Common myeloid progenitor, CD34-positive (primary cell): ENCODE measurements around the gene PMFBP1.

Source experiments
- CTCF ChIA-PET: fragments of 350-600 bp; sonication (Branson Sonifier 250); formaldehyde crosslinking; loops from one replicate; lab custom pipeline; 2021; ENCODE audit warnings: antibody characterized with exemption; lab: Charles Lee
- POLR2A ChIA-PET: fragments of 350-600 bp; sonication (Branson Sonifier 250); formaldehyde crosslinking; loops from one replicate; lab custom pipeline; 2021; ENCODE audit warnings: antibody characterized with exemption; lab: Charles Lee
- DNase-seq, 3 donors: peaks; one replicate each; pipeline versions ENCODE4 v3.0.0 to v3.0.0-alpha.2; 2013
- H3K27ac ChIP-seq, 2 experiments: 1 replicate in 1 of 2; 2 replicates in 1 of 2; pipeline ENCODE4 v1.7.0; 2013; ENCODE audit warnings: inconsistent platforms in 2 of 2, low read length in 2 of 2, mild to moderate bottlenecking in 2 of 2, low read depth in 1 of 2, moderate library complexity in 1 of 2; ENCODE audit not compliant: severe bottlenecking in 2 of 2, insufficient read depth in 1 of 2, poor library complexity in 1 of 2
- H3K27me3 ChIP-seq, 5 experiments: replicated peaks in 2 of 5; 1 replicate in 3 of 5; 2 replicates in 2 of 5; pipeline versions ENCODE4 v1.6.1 to v1.7.0; 2013; ENCODE audit warnings: low read length in 4 of 5, mild to moderate bottlenecking in 2 of 5, moderate library complexity in 2 of 5, inconsistent platforms in 1 of 5; ENCODE audit not compliant: insufficient read depth in 5 of 5, control insufficient read depth in 4 of 5
- H3K36me3 ChIP-seq, 4 experiments: 1 replicate in 2 of 4; 2 replicates in 2 of 4; pipeline versions ENCODE4 v1.6.1 to v1.7.0; 2013; ENCODE audit warnings: low read length in 3 of 4, control low read depth in 1 of 4, mild to moderate bottlenecking in 1 of 4; ENCODE audit not compliant: control insufficient read depth in 4 of 4, insufficient read depth in 4 of 4
- H3K4me1 ChIP-seq, 4 experiments: 1 replicate in 3 of 4; 2 replicates in 1 of 4; pipeline versions ENCODE4 v1.6.1 to v1.7.1; 2013; ENCODE audit warnings: low read length in 3 of 4, mild to moderate bottlenecking in 3 of 4, control low read depth in 1 of 4, inconsistent platforms in 1 of 4, moderate library complexity in 1 of 4; ENCODE audit not compliant: control insufficient read depth in 4 of 4, insufficient read depth in 4 of 4; ENCODE audit errors: control extremely low read depth in 1 of 4
- H3K4me3 ChIP-seq, 7 experiments: 1 replicate in 4 of 7; 2 replicates in 3 of 7; pipeline versions ENCODE4 v1.5.1 to v1.7.0; 2013; ENCODE audit warnings: mild to moderate bottlenecking in 7 of 7, low read length in 6 of 7, moderate library complexity in 6 of 7, inconsistent platforms in 2 of 7, low read depth in 2 of 7, control low read depth in 1 of 7; ENCODE audit not compliant: insufficient read depth in 4 of 7, control insufficient read depth in 1 of 7; ENCODE audit errors: extremely low read depth in 1 of 7
- H3K9me3 ChIP-seq, 5 experiments: 1 replicate in 4 of 5; 2 replicates in 1 of 5; pipeline versions ENCODE4 v1.6.1 to v1.7.1; 2013; ENCODE audit warnings: low read length in 4 of 5, mild to moderate bottlenecking in 2 of 5, inconsistent platforms in 1 of 5, low read depth in 1 of 5, moderate library complexity in 1 of 5; ENCODE audit not compliant: control insufficient read depth in 4 of 5, insufficient read depth in 2 of 5; ENCODE audit errors: control extremely low read depth in 1 of 5
- WGBS: methylation state at CpG from one replicate; pipeline ENCODE4 v1.1.5; 2013; ENCODE audit not compliant: insufficient coverage; 5-methylcytosine and 5-hydroxymethylcytosine counted together

The PMFBP1 gene

DNA sequence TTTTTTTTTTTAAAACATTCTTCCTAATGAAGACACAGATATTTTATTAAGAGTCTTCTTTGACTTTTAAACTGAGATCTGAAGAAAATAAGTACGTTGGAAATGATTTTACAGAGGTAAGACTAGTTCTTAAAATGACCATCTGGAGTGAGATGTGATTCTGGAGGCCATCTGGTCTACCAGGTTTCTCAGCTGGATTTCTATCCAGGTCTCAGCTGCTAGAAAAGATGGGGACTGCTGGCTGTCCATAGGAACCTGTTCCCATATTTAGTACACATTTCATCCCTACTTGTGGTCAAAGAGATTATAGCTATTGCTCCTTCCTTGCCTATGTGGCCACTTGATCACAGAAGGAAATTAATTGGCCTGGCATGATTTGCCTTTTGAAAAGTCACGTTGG lies 12.2 kb downstream of the PMFBP1 start:
- H3K27ac ChIP-seq = no peak overlapping the region
- H3K9me3 ChIP-seq = no peaks in the 10 kb centered on the region
- no peak overlapping the region for H3K4me3 ChIP-seq
- 83% methylated on average over 2 of the region's 2 CpGs for WGBS
- no peak for DNase-seq
- no peaks in the 10 kb centered on the region for H3K36me3 ChIP-seq
- no peaks in the 10 kb centered on the region for H3K27me3 ChIP-seq
- H3K4me1 ChIP-seq = no peaks in the 10 kb centered on the region
- CTCF ChIA-PET = no interaction called here
- POLR2A ChIA-PET = no interaction called here

DNA sequence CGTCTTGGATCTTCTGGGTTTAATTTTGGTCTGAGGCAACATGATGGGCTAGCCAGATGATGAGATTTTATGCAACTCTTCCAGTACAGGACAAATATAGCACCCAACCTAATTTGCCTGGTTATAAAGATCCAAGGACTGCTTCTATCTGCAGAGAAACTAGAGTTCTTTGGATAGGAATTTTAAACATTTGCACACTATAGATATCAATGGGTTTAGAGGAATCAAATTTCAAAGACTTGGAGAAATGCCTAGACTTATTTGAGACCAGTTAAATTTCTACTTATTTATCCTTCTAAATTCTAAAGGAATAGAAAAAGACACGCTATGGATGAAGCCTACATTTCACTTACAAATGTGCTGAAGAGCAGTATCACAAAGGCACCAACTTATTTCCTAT lies 12.6 kb downstream of the PMFBP1 start:
- H3K27me3 ChIP-seq = no peaks in the 10 kb centered on the region
- no peaks in the 10 kb centered on the region for H3K9me3 ChIP-seq
- H3K36me3 ChIP-seq = no peaks in the 10 kb centered on the region
- no peak overlapping the region for H3K4me3 ChIP-seq
- H3K4me1 ChIP-seq = no peaks in the 10 kb centered on the region
- CTCF ChIA-PET = no interaction called here
- no peak for DNase-seq
- POLR2A ChIA-PET = no interaction called here
- H3K27ac ChIP-seq = no peak overlapping the region
- WGBS = no CpG with 5 or more reads among the region's 2 CpGs

DNA sequence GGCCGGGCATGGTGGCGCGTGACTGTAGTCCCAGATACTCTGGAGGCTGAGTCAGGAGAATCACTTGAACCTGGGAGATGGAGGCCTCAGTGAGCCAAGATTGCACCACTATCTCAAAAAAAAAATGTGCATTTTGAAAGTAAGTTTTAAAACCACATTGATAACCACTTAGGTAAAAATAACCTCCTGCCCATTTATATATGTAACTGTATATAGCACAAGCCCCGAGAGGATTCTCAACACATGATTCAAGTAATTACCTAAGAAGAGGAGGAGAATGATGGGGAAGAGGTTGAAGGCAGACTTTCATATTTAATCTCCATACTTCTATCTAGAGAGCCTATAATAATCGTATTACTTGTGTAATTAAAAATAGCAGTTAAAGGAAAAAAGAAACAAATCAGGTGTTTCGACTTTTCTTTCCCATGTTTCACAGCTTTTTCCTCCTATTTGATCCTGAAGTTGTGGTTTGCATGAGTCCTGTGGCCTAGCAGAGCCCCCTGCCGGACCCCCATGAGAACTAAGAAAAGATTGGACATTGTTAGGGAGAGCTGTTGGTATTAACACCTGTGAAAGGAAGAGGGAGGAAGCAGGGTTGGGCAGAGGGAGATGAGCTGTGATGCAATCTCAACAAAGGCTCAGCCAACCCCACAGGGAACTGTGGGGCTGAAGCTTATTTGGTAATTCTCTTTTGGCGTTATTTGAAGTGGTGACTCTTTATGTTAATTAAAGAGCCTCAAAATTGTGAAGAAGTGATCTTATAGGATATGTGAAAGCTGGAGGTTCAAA lies 22.1 kb downstream of the PMFBP1 start:
- H3K27me3 ChIP-seq = no peaks in the 10 kb centered on the region
- no peaks in the 10 kb centered on the region for H3K36me3 ChIP-seq
- H3K4me1 ChIP-seq = no peaks in the 10 kb centered on the region
- H3K9me3 ChIP-seq = peaks cover 0 to 2% (median 0%) of the 10 kb centered on the region in 5 experiments
- ChIA-PET CTCF (no interaction called here), POLR2A (no interaction called here)
- H3K4me3 ChIP-seq = no peak overlapping the region
- H3K27ac ChIP-seq = no peak overlapping the region
- WGBS = 98% methylated on average over 6 of the region's 8 CpGs
- DNase-seq = no peak

DNA sequence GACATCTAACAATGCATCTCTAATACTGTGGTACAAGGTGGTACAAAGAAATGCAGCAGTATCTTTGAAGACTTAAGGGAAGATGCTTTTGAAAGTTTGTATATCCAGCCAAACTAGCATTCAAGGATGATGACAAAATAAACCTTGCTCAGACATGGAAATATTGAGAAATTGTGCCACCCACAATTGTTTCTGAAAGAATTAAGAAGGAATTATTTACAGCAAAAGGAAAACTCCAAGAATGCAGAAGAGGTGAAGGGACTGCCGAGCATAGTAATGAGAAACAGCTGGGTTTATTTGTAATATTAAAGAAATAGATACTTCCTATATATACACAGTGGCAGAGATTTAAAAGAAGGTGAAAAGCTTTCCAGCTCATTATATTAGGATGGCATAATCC lies 29.5 kb downstream of the PMFBP1 start:
- Histone ChIP-seq H3K9me3 (peaks cover 0 to 2% (median 0%) of the 10 kb centered on the region in 5 experiments), H3K4me1 (no peaks in the 10 kb centered on the region), H3K4me3 (no peak overlapping the region), H3K36me3 (peaks cover 0 to 2% (median 0%) of the 10 kb centered on the region in 4 experiments), H3K27ac (no peak overlapping the region), H3K27me3 (no peaks in the 10 kb centered on the region)
- WGBS = no CpG with 5 or more reads among the region's 1 CpG
- POLR2A ChIA-PET = no interaction called here
- DNase-seq = no peak
- CTCF ChIA-PET = interaction anchor here (1.2 to 1.4 kb wide), 2 partner anchors 13 to 324 kb away, joined by 3 read pairs; no protein-coding TSS in a partner anchor

DNA sequence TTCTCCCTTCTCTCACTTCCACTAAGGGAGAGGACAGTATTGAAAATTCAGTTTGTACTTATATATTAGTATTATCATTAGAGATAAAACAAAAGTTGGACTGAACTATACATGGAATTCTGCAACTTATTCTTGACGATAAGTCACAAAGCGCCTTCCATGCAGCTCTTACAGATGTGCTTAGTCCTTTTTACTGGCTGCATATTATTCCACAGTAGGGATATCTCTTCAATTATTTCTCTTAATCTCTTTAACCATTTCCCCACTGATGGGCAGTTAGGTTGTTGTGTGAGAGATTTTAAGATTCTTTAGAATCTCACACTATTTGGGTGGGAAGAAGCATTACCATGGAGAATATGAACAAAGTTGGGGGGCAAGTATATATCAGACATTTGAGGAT lies 32.0 kb downstream of the PMFBP1 start:
- H3K4me1 ChIP-seq = no peaks in the 10 kb centered on the region
- POLR2A ChIA-PET = no interaction called here
- no peak overlapping the region for H3K4me3 ChIP-seq
- no peak overlapping the region for H3K27ac ChIP-seq
- H3K27me3 ChIP-seq = no peaks in the 10 kb centered on the region
- 100% methylated on average over 2 of the region's 2 CpGs for WGBS
- H3K9me3 ChIP-seq = no peaks in the 10 kb centered on the region
- no peak for DNase-seq
- CTCF ChIA-PET = no interaction called here
- peaks cover 0 to 2% (median 0%) of the 10 kb centered on the region in 4 experiments for H3K36me3 ChIP-seq

DNA sequence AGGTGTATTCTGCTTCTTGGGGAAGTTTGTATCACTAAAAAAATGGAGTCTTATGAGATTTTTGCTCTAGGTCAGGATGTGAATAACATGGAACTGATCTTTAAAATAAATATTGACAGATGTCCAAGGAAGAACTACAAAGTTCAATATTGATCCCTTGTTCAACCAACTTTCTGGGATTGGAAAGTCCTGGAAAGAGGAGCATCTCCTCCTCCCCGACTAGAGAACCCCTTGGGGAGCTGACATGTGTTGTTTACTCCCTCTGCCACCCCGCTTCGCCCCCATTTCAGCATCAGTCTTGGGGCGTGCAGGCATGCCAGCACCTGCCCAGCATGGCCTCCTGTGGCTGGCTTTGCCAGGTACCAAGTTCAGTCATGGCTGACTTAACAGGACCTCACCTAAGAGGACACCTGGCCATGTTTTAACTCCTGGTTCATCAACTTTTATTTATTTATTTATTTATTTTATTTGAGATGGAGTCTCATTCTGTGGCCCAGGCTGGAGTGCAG lies 33.8 kb downstream of the PMFBP1 start:
- no peaks in the 10 kb centered on the region for H3K9me3 ChIP-seq
- no peaks in the 10 kb centered on the region for H3K4me1 ChIP-seq
- CTCF ChIA-PET = no interaction called here
- WGBS = 94% methylated on average over 4 of the region's 4 CpGs
- DNase-seq = no peak
- H3K4me3 ChIP-seq = no peak overlapping the region
- H3K36me3 ChIP-seq = peaks cover 0 to 2% (median 0%) of the 10 kb centered on the region in 4 experiments
- no peak overlapping the region for H3K27ac ChIP-seq
- no peaks in the 10 kb centered on the region for H3K27me3 ChIP-seq
- POLR2A ChIA-PET = no interaction called here

DNA sequence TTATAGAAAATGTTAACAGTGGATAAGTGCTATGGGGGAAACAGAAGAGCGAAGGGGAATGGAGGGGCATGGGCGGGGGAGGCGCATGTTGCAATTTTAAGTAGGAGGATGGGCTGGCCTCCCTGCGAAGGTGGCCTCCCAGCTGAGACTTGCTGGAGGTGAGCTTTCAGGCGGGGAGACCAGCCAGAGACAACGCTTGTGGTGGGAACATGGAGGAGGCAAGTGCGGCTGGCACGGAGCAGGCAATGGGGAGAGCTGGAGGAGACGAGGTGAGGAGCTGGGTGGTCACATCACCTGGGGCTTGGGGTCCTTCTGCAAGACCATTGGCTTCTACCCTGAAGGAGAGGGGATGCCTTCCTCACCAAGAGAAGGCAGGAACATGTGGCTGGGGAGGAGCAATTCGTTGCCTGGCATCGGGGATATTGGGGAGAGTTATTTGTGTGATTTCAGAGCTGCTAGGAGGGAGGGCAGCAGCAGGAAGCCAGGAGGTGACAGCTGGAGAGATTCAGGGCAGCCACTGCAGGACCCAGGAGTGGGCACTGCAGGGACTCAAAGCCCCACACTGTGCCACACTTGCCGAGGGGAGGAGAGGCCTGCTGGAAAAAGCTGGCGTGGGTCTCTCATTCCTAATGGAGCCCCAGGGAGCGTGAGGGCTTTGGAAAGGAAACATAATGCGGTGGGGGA lies 34.4 kb downstream of the PMFBP1 start:
- H3K9me3 ChIP-seq = no peaks in the 10 kb centered on the region
- no peak for DNase-seq
- H3K4me3 ChIP-seq = no peak overlapping the region
- no peaks in the 10 kb centered on the region for H3K27me3 ChIP-seq
- H3K36me3 ChIP-seq = peaks cover 0 to 2% (median 0%) of the 10 kb centered on the region in 4 experiments
- no peaks in the 10 kb centered on the region for H3K4me1 ChIP-seq
- ChIA-PET CTCF (no interaction called here), POLR2A (no interaction called here)
- H3K27ac ChIP-seq = no peak overlapping the region
- 95% methylated on average over 14 of the region's 15 CpGs for WGBS
